Epithelial cell of proximal tubule (primary cell): ENCODE data around the gene NARS2. TPM values are rescaled to one million over a fixed set of nuclear protein-coding genes. Genes with fewer than 3 reads are reported as not detected.

Source experiments
- DNase-seq: peaks from one replicate; pipeline ENCODE4 v3.0.0-alpha.2; 2011; ENCODE audit warnings: low read depth
- H3K4me3 ChIP-seq: 2 replicates; pipeline ENCODE4 v1.5.1; 2011; ENCODE audit warnings: low read depth, mild to moderate bottlenecking, low read length
- total RNA-seq: library from RNA; depleted of rRNA; stranded (reverse); fragments of >200 nt; gene quantifications from 2 replicates; pipeline ENCODE4 v1.2.3, GENCODE V29; 2015
- TF ChIP-seq, protein P1 (sequence below): conservative IDR thresholded peaks from 2 replicates; pipeline ENCODE4 v1.5.1; 2012; ENCODE audit warnings: low read depth, mild to moderate bottlenecking, low read length

The NARS2 gene
- total RNA-seq, 1 donor from 2014 or later: 28.4 TPM

DNA sequence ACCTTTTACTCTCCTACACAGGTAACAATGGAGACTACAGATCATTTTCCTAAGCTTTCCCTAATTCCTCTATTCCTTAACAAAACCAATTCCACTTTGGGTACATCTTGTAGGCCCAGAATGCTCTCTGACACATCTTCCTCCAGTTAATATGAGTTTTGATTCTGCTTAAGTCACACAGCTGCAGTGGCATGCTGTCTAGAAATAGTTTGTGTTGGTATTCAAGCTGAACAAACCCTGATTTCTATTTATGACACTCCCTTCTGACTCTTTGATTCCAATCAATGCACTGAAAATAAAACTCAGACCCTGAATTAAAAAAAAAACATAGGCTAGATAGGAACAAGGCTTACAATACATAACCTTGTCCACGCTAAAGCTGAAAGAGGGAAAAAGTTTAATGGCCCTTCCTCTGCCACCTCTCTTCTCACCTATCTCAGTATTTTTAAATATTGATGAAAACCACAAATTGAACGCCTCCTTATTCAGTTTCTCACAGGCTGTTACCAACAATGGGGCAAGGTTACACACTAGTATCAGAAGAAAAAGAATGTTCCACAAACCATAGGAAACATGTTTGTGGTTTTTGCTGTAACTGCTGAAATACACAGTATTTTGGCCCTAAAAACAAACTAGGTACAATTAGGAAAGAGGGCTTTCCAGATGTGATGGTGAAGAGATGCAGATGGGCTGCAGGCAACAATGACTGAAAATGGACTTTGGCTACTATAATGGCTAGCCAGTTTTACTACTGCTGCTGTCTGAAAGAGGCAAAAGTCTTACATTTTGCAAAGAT is 121.3 kb downstream of the NARS2 start:
- H3K4me3 ChIP-seq: no peak overlapping the region
- no peak for DNase-seq
- TF ChIP-seq, protein P1, sequence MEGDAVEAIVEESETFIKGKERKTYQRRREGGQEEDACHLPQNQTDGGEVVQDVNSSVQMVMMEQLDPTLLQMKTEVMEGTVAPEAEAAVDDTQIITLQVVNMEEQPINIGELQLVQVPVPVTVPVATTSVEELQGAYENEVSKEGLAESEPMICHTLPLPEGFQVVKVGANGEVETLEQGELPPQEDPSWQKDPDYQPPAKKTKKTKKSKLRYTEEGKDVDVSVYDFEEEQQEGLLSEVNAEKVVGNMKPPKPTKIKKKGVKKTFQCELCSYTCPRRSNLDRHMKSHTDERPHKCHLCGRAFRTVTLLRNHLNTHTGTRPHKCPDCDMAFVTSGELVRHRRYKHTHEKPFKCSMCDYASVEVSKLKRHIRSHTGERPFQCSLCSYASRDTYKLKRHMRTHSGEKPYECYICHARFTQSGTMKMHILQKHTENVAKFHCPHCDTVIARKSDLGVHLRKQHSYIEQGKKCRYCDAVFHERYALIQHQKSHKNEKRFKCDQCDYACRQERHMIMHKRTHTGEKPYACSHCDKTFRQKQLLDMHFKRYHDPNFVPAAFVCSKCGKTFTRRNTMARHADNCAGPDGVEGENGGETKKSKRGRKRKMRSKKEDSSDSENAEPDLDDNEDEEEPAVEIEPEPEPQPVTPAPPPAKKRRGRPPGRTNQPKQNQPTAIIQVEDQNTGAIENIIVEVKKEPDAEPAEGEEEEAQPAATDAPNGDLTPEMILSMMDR: no peak

DNA sequence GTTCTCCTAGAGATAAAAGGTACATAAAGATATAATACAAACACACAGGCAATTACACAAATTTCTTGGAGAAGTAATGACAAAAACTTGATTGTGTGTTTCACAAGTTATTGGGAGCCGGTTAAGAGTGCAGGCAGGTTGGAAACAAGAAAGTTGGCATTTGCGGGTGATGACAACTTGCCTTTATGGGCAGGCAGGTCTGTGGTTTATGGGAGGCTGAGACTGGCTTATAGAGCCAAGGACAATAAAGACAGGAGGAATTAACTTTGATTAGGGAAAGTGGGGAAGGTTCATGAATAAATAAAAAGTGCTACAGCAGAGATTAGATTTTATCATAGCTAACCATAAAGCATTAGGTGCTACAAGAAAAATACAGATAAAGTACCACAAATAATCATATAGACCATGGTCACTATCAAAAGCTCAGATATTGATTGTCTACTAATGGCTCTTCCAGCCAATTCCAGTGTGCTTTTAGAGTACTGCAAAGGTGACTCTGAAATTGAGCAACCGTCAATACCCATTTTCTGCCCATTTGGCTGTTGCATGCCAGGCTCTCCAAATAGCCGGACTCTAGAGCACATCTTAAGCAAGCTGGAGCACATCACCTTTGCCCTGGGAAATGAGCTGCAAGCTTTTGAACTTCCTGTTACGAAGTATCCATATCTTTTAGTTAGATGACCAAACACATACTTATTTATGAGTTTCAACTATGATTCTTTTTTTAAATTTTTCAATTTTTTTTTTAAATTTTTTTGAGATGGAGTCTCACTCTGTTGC is 123.1 kb downstream of the NARS2 start:
- no peak overlapping the region for H3K4me3 ChIP-seq
- TF ChIP-seq, protein P1: no peak
- no peak for DNase-seq

DNA sequence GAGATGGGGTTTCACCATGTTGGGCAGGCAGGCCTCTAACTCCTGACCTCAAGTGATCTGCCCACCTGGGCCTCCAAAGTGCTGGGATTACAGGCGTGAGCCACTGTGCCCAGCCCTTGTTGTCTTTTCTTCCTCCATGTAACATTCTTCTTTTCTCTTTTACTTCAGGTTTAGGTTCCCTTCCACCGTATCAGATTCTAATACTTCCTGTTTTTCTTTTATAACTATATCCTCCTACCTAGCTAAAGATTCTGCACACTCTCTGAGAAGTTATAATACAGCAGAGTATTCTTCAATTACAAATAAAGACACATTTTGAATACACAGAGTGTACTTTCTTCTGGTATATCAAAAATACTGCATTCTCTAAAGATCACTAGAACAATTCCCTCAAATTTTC is 123.8 kb downstream of the NARS2 start:
- TF ChIP-seq, protein P1: no peak
- H3K4me3 ChIP-seq: no peak overlapping the region
- no peak for DNase-seq

- TF ChIP-seq, protein P1: no peak
- no peak for DNase-seq
- H3K4me3 ChIP-seq: no peak overlapping the region
These were observed 124.8 kb downstream of the NARS2 start for GRCh38 chr11:78449866-78450265.

- TF ChIP-seq, protein P1: no peak
- DNase-seq: no peak
- no peak overlapping the region for H3K4me3 ChIP-seq
These were observed 128.5 kb downstream of the NARS2 start for GRCh38 chr11:78446210-78446609.

GRCh38 chr11:78444726-78445125 is 129.9 kb downstream of the NARS2 start:
- no peak overlapping the region for H3K4me3 ChIP-seq
- TF ChIP-seq, protein P1: no peak
- no peak for DNase-seq
